GM10266 (cell line): Measurements from ENCODE around the gene FOXD2.

ENCODE experiments used
- DNase-seq: peaks from one replicate; pipeline ENCODE4 v3.0.0; 2012; ENCODE audit errors: extremely low spot score
- TF ChIP-seq, protein P1 (sequence below): IDR thresholded peaks from 2 replicates; pipeline ENCODE4 v1.5.1; 2012; ENCODE audit warnings: mild to moderate bottlenecking, low read depth; ENCODE audit not compliant: control insufficient read depth, insufficient read depth; ENCODE audit errors: missing control alignments

Gene FOXD2

DNA sequence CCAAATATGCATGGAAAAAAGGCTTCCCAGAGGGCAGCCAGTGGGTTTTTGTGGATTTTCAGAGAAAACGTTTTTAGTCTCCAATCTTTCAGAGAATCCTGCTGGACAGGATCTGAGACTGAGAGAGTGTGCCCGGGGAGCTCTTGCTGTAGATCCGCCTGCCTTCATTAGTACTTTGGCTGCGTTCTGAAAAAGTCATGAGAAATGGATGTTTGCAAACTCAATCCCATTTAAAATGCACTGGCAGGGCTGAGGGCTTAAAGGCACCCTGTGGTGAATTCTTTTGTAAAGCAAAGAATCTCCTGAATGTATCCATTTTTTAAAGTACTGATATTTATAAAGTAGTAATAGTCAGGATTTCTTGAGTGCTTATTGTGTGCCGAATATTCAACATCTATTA, 22.2 kb downstream of the FOXD2 start:
- TF ChIP-seq, protein P1, sequence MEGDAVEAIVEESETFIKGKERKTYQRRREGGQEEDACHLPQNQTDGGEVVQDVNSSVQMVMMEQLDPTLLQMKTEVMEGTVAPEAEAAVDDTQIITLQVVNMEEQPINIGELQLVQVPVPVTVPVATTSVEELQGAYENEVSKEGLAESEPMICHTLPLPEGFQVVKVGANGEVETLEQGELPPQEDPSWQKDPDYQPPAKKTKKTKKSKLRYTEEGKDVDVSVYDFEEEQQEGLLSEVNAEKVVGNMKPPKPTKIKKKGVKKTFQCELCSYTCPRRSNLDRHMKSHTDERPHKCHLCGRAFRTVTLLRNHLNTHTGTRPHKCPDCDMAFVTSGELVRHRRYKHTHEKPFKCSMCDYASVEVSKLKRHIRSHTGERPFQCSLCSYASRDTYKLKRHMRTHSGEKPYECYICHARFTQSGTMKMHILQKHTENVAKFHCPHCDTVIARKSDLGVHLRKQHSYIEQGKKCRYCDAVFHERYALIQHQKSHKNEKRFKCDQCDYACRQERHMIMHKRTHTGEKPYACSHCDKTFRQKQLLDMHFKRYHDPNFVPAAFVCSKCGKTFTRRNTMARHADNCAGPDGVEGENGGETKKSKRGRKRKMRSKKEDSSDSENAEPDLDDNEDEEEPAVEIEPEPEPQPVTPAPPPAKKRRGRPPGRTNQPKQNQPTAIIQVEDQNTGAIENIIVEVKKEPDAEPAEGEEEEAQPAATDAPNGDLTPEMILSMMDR, result no peak

DNA sequence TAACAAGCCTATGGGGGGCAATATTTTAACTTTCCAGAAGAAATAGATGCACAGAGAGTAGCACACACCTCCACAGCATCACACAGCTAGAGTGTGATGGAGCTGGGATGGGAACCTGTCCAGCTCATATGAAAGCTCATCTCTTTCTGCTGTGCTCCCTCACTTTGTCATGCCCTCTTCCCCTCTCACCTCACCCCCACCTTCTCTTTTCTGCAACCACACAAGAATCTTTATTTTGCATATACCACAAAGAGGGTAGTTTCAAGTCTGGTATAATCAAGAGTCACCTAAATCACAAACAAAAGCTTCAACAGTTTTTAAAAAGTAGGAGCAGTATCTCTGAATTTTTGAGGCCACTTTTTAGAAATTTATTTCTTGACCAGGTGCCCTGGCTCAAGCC, 22.6 kb downstream of the FOXD2 start:
- TF ChIP-seq, protein P1, result no peak
- DNase-seq, result no peak

More for the DNA sequence above, 22.2 kb downstream of the FOXD2 start:
- DNase-seq, result no peak

DNA sequence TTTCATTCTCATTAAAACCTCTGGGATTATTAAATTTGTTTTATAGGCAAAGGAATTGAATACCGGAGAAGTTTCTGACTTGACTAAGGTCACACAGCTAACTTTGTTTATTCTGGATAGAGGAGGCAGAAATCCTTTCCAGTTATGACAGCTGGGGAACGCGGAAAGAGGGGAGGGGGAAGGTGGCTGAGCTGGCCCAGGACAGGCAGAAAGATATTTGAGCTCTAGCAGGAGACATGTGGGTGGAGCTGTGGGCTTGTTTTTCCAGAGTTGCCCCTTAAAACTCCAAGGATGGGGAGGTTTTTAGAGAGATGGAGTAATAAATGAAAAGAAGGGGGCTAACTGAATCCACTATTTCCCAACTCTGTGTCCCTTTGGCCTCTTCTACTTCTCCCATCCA, 27.8 kb downstream of the FOXD2 start:
- DNase-seq, result no peak
- TF ChIP-seq, protein P1, result no peak

DNA sequence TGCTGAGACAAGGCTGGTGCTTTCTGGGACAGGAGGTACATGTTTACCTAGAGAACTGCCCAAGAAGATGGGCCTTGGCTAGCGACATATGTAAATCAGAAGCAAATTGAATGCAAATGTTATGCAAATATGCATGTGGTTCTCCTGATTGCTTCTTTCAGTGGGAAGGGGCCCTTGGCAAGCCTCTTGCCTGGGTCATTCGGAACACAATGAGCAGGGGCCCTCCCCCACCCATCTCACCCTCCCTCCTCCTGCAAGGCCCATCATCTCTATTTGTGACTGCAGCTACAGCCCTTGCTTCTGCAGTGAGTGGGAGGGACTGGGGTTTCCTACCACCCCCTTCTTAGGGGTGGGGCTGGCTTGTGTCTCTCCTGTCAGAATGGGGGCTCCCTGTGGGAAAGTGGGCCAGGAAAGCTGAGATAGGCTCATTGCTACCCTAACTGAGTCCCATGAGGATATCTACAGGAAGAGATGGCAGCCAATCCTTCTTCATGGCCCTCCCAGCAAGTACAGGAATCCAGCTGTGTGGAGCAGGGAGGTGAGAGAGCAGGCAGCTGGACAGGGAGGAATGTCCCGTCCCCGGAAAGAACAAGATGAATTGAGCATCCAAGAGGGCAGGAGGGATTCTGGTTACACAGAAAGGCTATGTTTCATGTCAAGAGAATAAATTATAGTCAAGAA, 31.0 kb downstream of the FOXD2 start:
- DNase-seq, result no peak
- TF ChIP-seq, protein P1, result no peak

DNA sequence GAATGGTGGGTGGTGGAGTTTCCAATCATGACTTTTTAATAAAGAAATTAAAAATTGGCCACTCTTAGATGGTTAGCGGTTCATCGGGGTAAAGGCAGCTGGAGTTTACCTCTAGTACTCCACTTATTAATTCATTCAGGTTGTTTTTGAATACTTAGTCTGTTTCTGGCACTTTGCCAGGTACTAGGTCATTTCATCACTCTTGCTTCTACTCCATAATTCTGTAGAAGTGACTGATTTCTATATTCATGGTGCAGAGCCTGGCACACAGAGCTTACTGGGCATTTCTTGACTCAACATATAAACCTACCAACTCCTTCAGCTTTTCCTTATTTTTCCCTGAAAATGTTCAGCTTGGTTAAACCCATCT, 31.5 kb downstream of the FOXD2 start:
- TF ChIP-seq, protein P1, result no peak
- no peak for DNase-seq

DNA sequence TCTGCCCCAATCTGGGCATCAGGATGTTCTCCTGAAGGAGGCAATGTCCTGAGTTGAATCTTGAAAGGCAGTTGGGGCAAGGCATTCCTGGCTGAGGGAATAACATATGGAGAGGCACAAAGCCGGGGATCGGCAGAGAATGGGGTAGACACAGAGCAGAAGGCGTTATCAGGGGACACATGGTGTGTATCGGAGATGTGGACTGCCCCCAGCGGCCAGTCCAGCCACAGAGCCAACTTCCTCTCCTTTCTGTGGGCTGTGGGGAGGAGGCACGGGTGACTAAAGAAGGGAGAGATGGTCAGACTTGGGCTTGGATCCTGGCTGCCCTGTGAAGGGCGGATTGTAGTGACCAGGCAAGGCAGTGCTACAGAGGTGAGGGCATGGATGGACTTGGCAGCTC, 32.1 kb downstream of the FOXD2 start:
- TF ChIP-seq, protein P1, result no peak
- no peak for DNase-seq

DNA sequence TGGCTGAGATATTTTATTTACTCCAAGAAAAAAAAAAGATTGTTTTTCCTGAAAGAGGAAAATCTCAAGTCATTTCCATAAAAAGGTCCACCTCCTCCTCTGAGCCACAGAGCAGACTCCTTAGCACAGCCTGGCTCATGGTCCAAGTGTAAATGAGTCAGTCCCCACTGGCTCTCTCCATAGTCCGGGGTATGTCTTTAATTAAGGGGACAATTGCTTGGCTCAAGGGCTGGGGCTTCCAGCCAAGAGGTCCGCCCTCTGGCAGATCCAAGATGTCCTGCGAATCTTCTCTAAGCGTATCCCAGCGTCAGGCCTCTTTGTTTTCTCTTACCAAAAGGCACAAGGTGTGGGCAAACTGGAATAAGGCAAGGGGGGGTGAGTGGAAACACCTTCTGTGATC, 33.3 kb downstream of the FOXD2 start:
- TF ChIP-seq, protein P1, result no peak
- DNase-seq, result no peak
